ENCODE data around the gene ANKS3. TPM values are rescaled to one million over a fixed set of nuclear protein-coding genes. Genes with fewer than 3 reads are reported as not detected.

Gene ANKS3
- total and polyA plus RNA-seq, 2 experiments from 2014 or later = 35.2 to 40.3 TPM

GRCh38 chr16:4706871-4707270 lies 27.2 kb downstream of the ANKS3 start:
- TF ChIP-seq CTCF (IDR thresholded peaks at IDR 0.05; ENCODE audit: low read depth, low read length) = no peak
- DNase-seq (ENCODE audit: low read depth in 1 of 2, low spot score in 1 of 2) = no peak
- Histone ChIP-seq H3K4me3 (no peak overlapping the region), H3K36me3 (peaks cover 24% of the 10 kb centered on the region), H3K27me3 (no peaks in the 10 kb centered on the region), H3K9me3 (ENCODE audit: low read depth) (no peaks in the 10 kb centered on the region), H3K27ac (no peak overlapping the region), H3K4me1 (ENCODE audit: low read depth) (no peaks in the 10 kb centered on the region)

- TF ChIP-seq CTCF (IDR thresholded peaks at IDR 0.05; ENCODE audit: low read depth, low read length) = no peak
- no peaks in the 10 kb centered on the region for H3K9me3 ChIP-seq (ENCODE audit: low read depth)
- no peak for DNase-seq (ENCODE audit: low read depth in 1 of 2, low spot score in 1 of 2)
- H3K27ac ChIP-seq = no peak overlapping the region
- H3K27me3 ChIP-seq = no peaks in the 10 kb centered on the region
- no peaks in the 10 kb centered on the region for H3K4me1 ChIP-seq (ENCODE audit: low read depth)
- peaks cover 30% of the 10 kb centered on the region for H3K36me3 ChIP-seq
- no peak overlapping the region for H3K4me3 ChIP-seq
Measured at GRCh38 chr16:4704913-4705312, 29.2 kb downstream of the ANKS3 start.

- DNase-seq (ENCODE audit: low read depth in 1 of 2, low spot score in 1 of 2) = no peak
- no peaks in the 10 kb centered on the region for H3K4me1 ChIP-seq (ENCODE audit: low read depth)
- no peak for TF ChIP-seq CTCF (IDR thresholded peaks at IDR 0.05; ENCODE audit: low read depth, low read length)
- H3K27me3 ChIP-seq = no peaks in the 10 kb centered on the region
- H3K4me3 ChIP-seq = no peak overlapping the region
- H3K9me3 ChIP-seq (ENCODE audit: low read depth) = no peaks in the 10 kb centered on the region
- no peak overlapping the region for H3K27ac ChIP-seq
- H3K36me3 ChIP-seq = peaks cover 33% of the 10 kb centered on the region
Measured at GRCh38 chr16:4704491-4704890, 29.6 kb downstream of the ANKS3 start.

- DNase-seq (ENCODE audit: low read depth in 1 of 2, low spot score in 1 of 2) = no peak
- Histone ChIP-seq H3K4me1 (ENCODE audit: low read depth) (no peaks in the 10 kb centered on the region), H3K27ac (no peak overlapping the region), H3K36me3 (peaks cover 38% of the 10 kb centered on the region), H3K27me3 (no peaks in the 10 kb centered on the region), H3K4me3 (no peak overlapping the region), H3K9me3 (ENCODE audit: low read depth) (no peaks in the 10 kb centered on the region)
- no peak for TF ChIP-seq CTCF (IDR thresholded peaks at IDR 0.05; ENCODE audit: low read depth, low read length)
Measured at GRCh38 chr16:4703906-4704305, 30.2 kb downstream of the ANKS3 start.

GRCh38 chr16:4702466-4702808 lies 31.6 kb downstream of the ANKS3 start:
- peaks cover 46% of the 10 kb centered on the region for H3K36me3 ChIP-seq
- no peak for DNase-seq (ENCODE audit: low read depth in 1 of 2, low spot score in 1 of 2)
- TF ChIP-seq CTCF (IDR thresholded peaks at IDR 0.05; ENCODE audit: low read depth, low read length) = no peak
- H3K9me3 ChIP-seq (ENCODE audit: low read depth) = no peaks in the 10 kb centered on the region
- no peaks in the 10 kb centered on the region for H3K27me3 ChIP-seq
- no peaks in the 10 kb centered on the region for H3K4me1 ChIP-seq (ENCODE audit: low read depth)
- H3K27ac ChIP-seq = no peak overlapping the region
- no peak overlapping the region for H3K4me3 ChIP-seq

Measured in cardiac muscle cell (in vitro differentiated cells and primary cell).